Stimulated activated CD4-positive, alpha-beta T cell treated with anti-CD3 and anti-CD28 coated beads, Interleukin-12 subunit alpha, Interleukin-12 subunit beta, amount 100 ng/mL, for 4 hours (primary cell): ENCODE measurements around the gene MSH4.

Experiments used
- DNase-seq: peaks from one replicate; pipeline ENCODE4 v3.0.0-alpha.2; 2020

MSH4 gene

GRCh38 chr1:75950176-75950575 is 153.5 kb downstream of the MSH4 start:
- no peak for DNase-seq

GRCh38 chr1:75952016-75952415 is 155.3 kb downstream of the MSH4 start:
- DNase-seq, result no peak

- no peak for DNase-seq
Measured at GRCh38 chr1:75953461-75953860, 156.8 kb downstream of the MSH4 start.

GRCh38 chr1:75954586-75954985 is 157.9 kb downstream of the MSH4 start:
- DNase-seq, result no peak
